Neural cell (in vitro differentiated cells): Measurements from ENCODE around the gene CUBN. TPM values are rescaled to one million over a fixed set of nuclear protein-coding genes. Genes with fewer than 3 reads are reported as not detected.

ENCODE experiments used
- H2AFZ ChIP-seq: fragments of 200-600, 300-800 bp; sonication (generic), shearing (Covaris generic); 2 replicates; pipeline ENCODE4 v1.6.0; 2014; ENCODE audit warnings: low read depth, mild to moderate bottlenecking, antibody characterized with exemption, low read length, moderate library complexity
- H3F3A ChIP-seq: fragments of 200-600 bp; shearing (Covaris generic); 2 replicates; pipeline ENCODE4 v1.6.1; 2016; ENCODE audit warnings: mild to moderate bottlenecking, moderate library complexity, mixed read lengths, antibody characterized with exemption, low read length; ENCODE audit not compliant: insufficient read depth, poor library complexity, severe bottlenecking
- H3K27ac ChIP-seq: fragments of 200-600, 300-800 bp; sonication (generic), shearing (Covaris generic); 2 replicates; pipeline ENCODE4 v1.5.1; 2014; ENCODE audit warnings: mild to moderate bottlenecking, low read length, moderate library complexity
- H3K27me3 ChIP-seq: fragments of 300-800, 200-600 bp; sonication (generic), shearing (Covaris generic); 2 replicates; pipeline ENCODE4 v1.6.0; 2014; ENCODE audit warnings: mild to moderate bottlenecking, low read depth, low read length, moderate library complexity; ENCODE audit not compliant: insufficient read depth
- H3K36me3 ChIP-seq: fragments of 300-800, 200-600 bp; sonication (generic), shearing (Covaris generic); 2 replicates; pipeline ENCODE4 v1.5.1; 2014; ENCODE audit warnings: mild to moderate bottlenecking, antibody characterized with exemption, low read length, moderate library complexity; ENCODE audit not compliant: insufficient read depth
- H3K4me2 ChIP-seq: fragments of 300-800, 200-600 bp; sonication (generic), shearing (Covaris generic); 2 replicates; pipeline ENCODE4 v1.6.0; 2014; ENCODE audit warnings: mild to moderate bottlenecking, low read length
- H3K4me3 ChIP-seq: fragments of 300-800, 200-600 bp; sonication (generic), shearing (Covaris generic); 2 replicates; pipeline ENCODE4 v1.5.1; 2014; ENCODE audit warnings: mild to moderate bottlenecking, low read length, moderate library complexity
- H3K79me2 ChIP-seq: fragments of 200-600 bp; shearing (Covaris generic); replicated peaks from 2 replicates; pipeline ENCODE4 v1.6.0; 2014; ENCODE audit warnings: mild to moderate bottlenecking, low read length, moderate library complexity; ENCODE audit not compliant: insufficient read depth
- H3K9ac ChIP-seq: fragments of 300-800, 200-600 bp; sonication (generic), shearing (Covaris generic); 2 replicates; pipeline ENCODE4 v1.6.1; 2016; ENCODE audit warnings: mild to moderate bottlenecking, low read length, mixed read lengths
- H3K9me2 ChIP-seq: fragments of 200-600 bp; shearing (Covaris generic); 2 replicates; pipeline ENCODE4 v1.6.1; 2016; ENCODE audit warnings: mild to moderate bottlenecking, low read length, mixed read lengths; ENCODE audit not compliant: insufficient read depth
- H3K9me3 ChIP-seq: fragments of 200-600, 300-800 bp; sonication (generic), shearing (Covaris generic); 2 replicates; pipeline ENCODE4 v1.6.1; 2016; ENCODE audit warnings: mild to moderate bottlenecking, mixed run types, low read length, moderate library complexity, mixed read lengths
- H4K20me1 ChIP-seq: fragments of 200-600 bp; shearing (Covaris generic); 2 replicates; pipeline ENCODE4 v1.6.1; 2016; ENCODE audit warnings: mild to moderate bottlenecking, mixed run types; ENCODE audit not compliant: insufficient read depth
- EP300 ChIP-seq: fragments of 450-650 bp; conservative IDR thresholded peaks from 2 replicates; pipeline ENCODE4 v1.6.1; 2014; ENCODE audit warnings: antibody characterized with exemption, mild to moderate bottlenecking, moderate library complexity; ENCODE audit not compliant: poor library complexity, severe bottlenecking
- EZH2 ChIP-seq: fragments of 200-600, 300-800 bp; shearing (Covaris generic), sonication (generic); IDR thresholded peaks from 2 replicates; pipeline ENCODE4 v1.6.1; 2014; ENCODE audit warnings: antibody characterized with exemption, low read length, borderline replicate concordance, mild to moderate bottlenecking; ENCODE audit not compliant: insufficient read depth, poor library complexity, severe bottlenecking
- MXI1 ChIP-seq: fragments of 450-650 bp; conservative IDR thresholded peaks from 2 replicates; pipeline ENCODE4 v1.6.1; 2014; ENCODE audit warnings: antibody characterized with exemption, mild to moderate bottlenecking; ENCODE audit not compliant: poor library complexity, severe bottlenecking
- POLR2AphosphoS5 ChIP-seq: IDR thresholded peaks from 2 replicates; pipeline ENCODE4 v1.6.1; 2012
- RAD21 ChIP-seq: fragments of 450-650 bp; conservative IDR thresholded peaks from 2 replicates; pipeline ENCODE4 v1.6.1; 2014; ENCODE audit warnings: antibody characterized with exemption, mild to moderate bottlenecking, moderate library complexity
- SMC3 ChIP-seq: fragments of 450-650 bp; conservative IDR thresholded peaks from 2 replicates; pipeline ENCODE4 v1.6.1; 2014; ENCODE audit warnings: antibody characterized with exemption, mild to moderate bottlenecking, moderate library complexity; ENCODE audit not compliant: poor library complexity
- TAF1 ChIP-seq: IDR thresholded peaks from 2 replicates; pipeline ENCODE4 v1.6.1; 2012; ENCODE audit warnings: low read depth
- polyA plus RNA-seq: library from polyadenylated mRNA; depleted of rRNA; stranded (reverse); fragments of >200 nt; gene quantifications from 2 replicates; pipeline ENCODE4 v1.2.3, GENCODE V29; 2014
- TF ChIP-seq, protein P1 (sequence below): fragments of 450-650 bp; IDR thresholded peaks from 2 replicates; pipeline ENCODE4 v1.5.1; 2014; ENCODE audit warnings: antibody characterized with exemption, mild to moderate bottlenecking, moderate library complexity; ENCODE audit not compliant: poor library complexity, severe bottlenecking
- TF ChIP-seq, protein P2 (sequence below): IDR thresholded peaks from 2 replicates; pipeline ENCODE4 v1.6.1; 2012; ENCODE audit warnings: borderline replicate concordance

Gene CUBN
- polyA plus RNA-seq, 1 donor from 2014 or later, result 7.1 TPM

DNA sequence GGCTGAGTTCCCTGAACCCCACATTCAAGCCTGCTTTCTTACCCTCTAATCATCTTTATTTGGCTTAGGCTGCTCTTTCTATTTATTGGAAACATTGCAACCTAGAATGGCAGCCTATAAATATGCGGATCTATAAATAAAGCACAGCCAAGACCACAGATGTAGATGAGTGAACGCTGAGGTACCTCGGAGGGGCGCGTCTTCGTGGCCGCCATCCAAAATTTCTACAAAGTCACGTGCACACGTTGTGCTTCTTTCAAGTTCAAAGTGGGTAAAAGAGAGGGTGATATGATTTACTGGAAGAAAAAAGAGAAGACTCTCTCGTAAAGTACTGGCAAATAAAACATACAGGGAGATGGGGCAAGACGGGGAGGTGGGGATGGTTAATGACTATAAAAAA, 179.8 kb downstream of the CUBN start:
- no peak overlapping the region for H3K27ac ChIP-seq
- no peak overlapping the region for H3K4me2 ChIP-seq

DNA sequence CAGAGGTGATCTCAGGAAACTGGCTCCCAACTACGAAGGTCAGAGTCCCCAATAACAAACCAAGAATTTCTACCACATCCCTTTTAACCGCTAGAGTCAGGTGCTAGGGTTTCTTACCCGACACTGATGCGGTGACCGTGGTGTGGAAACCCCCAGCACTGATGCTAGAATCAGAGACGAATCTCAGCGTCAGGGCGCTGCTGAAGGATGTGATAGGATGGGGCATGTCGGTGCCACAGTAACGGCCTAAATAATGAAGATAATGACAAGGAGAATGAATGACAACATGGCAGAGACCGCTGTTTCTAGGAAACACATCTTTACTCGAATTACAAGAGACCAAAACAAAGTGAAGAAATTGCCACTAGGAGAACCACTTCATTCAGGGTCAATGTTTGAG, 181.2 kb downstream of the CUBN start:
- no peaks in the 10 kb centered on the region for H4K20me1 ChIP-seq

More for the DNA sequence above, 179.8 kb downstream of the CUBN start:
- no peak overlapping the region for H3K4me3 ChIP-seq
- H3F3A ChIP-seq, result no peaks in the 10 kb centered on the region
- TF ChIP-seq TAF1 (no peak), EZH2 (no peak), POLR2AphosphoS5 (no peak), RAD21 (no peak), SMC3 (no peak), MXI1 (no peak), EP300 (no peak)
- TF ChIP-seq, protein P1, sequence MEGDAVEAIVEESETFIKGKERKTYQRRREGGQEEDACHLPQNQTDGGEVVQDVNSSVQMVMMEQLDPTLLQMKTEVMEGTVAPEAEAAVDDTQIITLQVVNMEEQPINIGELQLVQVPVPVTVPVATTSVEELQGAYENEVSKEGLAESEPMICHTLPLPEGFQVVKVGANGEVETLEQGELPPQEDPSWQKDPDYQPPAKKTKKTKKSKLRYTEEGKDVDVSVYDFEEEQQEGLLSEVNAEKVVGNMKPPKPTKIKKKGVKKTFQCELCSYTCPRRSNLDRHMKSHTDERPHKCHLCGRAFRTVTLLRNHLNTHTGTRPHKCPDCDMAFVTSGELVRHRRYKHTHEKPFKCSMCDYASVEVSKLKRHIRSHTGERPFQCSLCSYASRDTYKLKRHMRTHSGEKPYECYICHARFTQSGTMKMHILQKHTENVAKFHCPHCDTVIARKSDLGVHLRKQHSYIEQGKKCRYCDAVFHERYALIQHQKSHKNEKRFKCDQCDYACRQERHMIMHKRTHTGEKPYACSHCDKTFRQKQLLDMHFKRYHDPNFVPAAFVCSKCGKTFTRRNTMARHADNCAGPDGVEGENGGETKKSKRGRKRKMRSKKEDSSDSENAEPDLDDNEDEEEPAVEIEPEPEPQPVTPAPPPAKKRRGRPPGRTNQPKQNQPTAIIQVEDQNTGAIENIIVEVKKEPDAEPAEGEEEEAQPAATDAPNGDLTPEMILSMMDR, result no peak
- TF ChIP-seq, protein P2, sequence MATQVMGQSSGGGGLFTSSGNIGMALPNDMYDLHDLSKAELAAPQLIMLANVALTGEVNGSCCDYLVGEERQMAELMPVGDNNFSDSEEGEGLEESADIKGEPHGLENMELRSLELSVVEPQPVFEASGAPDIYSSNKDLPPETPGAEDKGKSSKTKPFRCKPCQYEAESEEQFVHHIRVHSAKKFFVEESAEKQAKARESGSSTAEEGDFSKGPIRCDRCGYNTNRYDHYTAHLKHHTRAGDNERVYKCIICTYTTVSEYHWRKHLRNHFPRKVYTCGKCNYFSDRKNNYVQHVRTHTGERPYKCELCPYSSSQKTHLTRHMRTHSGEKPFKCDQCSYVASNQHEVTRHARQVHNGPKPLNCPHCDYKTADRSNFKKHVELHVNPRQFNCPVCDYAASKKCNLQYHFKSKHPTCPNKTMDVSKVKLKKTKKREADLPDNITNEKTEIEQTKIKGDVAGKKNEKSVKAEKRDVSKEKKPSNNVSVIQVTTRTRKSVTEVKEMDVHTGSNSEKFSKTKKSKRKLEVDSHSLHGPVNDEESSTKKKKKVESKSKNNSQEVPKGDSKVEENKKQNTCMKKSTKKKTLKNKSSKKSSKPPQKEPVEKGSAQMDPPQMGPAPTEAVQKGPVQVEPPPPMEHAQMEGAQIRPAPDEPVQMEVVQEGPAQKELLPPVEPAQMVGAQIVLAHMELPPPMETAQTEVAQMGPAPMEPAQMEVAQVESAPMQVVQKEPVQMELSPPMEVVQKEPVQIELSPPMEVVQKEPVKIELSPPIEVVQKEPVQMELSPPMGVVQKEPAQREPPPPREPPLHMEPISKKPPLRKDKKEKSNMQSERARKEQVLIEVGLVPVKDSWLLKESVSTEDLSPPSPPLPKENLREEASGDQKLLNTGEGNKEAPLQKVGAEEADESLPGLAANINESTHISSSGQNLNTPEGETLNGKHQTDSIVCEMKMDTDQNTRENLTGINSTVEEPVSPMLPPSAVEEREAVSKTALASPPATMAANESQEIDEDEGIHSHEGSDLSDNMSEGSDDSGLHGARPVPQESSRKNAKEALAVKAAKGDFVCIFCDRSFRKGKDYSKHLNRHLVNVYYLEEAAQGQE, result no peak
- no peaks in the 10 kb centered on the region for H3K9me3 ChIP-seq
- H3K36me3 ChIP-seq, result no peaks in the 10 kb centered on the region
- H3K27me3 ChIP-seq, result no peaks in the 10 kb centered on the region
- no peak overlapping the region for H2AFZ ChIP-seq
- H3K9ac ChIP-seq, result no peak overlapping the region
- H4K20me1 ChIP-seq, result no peaks in the 10 kb centered on the region
- no peaks in the 10 kb centered on the region for H3K9me2 ChIP-seq
- H3K79me2 ChIP-seq, result no peaks in the 10 kb centered on the region

More for the DNA sequence above, 181.2 kb downstream of the CUBN start:
- no peaks in the 10 kb centered on the region for H3K36me3 ChIP-seq
- H3K4me2 ChIP-seq, result no peak overlapping the region
- no peak overlapping the region for H3K27ac ChIP-seq
- H2AFZ ChIP-seq, result no peak overlapping the region
- no peaks in the 10 kb centered on the region for H3F3A ChIP-seq
- H3K79me2 ChIP-seq, result no peaks in the 10 kb centered on the region
- no peak overlapping the region for H3K4me3 ChIP-seq
- no peaks in the 10 kb centered on the region for H3K27me3 ChIP-seq
- no peak overlapping the region for H3K9ac ChIP-seq
- no peaks in the 10 kb centered on the region for H3K9me2 ChIP-seq
- H3K9me3 ChIP-seq, result no peaks in the 10 kb centered on the region
- no peak for TF ChIP-seq MXI1
- no peak for TF ChIP-seq TAF1
- TF ChIP-seq EZH2, result no peak
- TF ChIP-seq, protein P1, result no peak
- TF ChIP-seq, protein P2, result no peak
- no peak for TF ChIP-seq EP300
